ENCODE measurements around the gene TCF25.

The TCF25 gene

DNA sequence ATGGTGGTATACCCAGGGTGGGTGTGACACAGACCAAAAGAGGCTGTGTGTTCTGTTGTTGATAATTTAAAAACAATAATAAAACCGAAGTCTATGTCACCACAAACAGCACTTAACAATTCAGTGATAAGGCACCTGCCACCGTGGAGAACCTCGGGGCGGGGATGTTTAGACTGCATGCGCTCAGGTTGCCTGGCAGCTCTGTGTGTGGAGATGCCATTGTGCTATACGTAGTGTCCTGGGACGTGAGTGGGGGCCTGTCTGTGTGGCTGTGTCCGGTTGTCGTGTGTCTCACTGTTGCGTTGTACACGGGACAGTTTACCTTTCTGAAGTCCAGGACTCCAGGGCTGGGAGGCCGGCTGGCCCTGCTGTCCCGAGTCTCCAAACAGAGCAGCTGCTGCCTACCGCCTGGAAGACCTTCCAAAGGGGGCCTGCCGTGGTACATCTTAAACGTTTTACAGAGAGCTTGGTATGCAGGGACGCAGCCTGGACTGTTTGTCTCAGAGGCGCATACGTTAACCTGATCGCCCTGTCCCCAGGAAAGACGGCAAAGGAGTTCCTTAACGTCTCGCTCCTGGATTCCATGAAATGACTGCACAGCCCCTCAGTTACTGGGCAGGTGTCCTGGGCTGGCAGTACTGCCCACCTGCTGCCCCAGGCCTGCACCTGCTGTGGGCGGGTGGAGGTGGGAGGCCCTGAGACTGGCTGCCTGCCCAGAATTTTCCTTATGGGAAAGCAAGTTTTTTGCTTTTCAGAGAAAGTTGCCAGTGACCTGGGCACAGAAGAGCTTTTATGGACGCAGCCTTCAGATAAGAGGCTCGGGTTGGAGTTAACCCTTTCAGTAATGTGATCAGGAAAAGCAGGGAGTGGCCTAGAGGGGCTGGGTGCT lies 26.1 kb upstream of the TCF25 start:
- H3K9me2 ChIP-seq (replicated peaks; ENCODE audit: insufficient read depth, low read length) = no peaks in the 10 kb centered on the region
- H3K9me3 ChIP-seq (ENCODE audit: insufficient read depth, low read length) = no peaks in the 10 kb centered on the region
- no peak overlapping the region for H3K4me2 ChIP-seq (ENCODE audit: low read depth, low read length, poor library complexity, severe bottlenecking)
- no peaks in the 10 kb centered on the region for H3K36me3 ChIP-seq (ENCODE audit: low read length)
- no peaks in the 10 kb centered on the region for H4K20me1 ChIP-seq (ENCODE audit: low read depth, low read length)
- no peaks in the 10 kb centered on the region for H3K79me2 ChIP-seq (ENCODE audit: insufficient read depth, low read length)
- no peak overlapping the region for H3K9ac ChIP-seq (ENCODE audit: low read length)
- no peak overlapping the region for H3K4me3 ChIP-seq (ENCODE audit: insufficient read depth, low read length, poor library complexity, severe bottlenecking)
- TF ChIP-seq, protein P1, sequence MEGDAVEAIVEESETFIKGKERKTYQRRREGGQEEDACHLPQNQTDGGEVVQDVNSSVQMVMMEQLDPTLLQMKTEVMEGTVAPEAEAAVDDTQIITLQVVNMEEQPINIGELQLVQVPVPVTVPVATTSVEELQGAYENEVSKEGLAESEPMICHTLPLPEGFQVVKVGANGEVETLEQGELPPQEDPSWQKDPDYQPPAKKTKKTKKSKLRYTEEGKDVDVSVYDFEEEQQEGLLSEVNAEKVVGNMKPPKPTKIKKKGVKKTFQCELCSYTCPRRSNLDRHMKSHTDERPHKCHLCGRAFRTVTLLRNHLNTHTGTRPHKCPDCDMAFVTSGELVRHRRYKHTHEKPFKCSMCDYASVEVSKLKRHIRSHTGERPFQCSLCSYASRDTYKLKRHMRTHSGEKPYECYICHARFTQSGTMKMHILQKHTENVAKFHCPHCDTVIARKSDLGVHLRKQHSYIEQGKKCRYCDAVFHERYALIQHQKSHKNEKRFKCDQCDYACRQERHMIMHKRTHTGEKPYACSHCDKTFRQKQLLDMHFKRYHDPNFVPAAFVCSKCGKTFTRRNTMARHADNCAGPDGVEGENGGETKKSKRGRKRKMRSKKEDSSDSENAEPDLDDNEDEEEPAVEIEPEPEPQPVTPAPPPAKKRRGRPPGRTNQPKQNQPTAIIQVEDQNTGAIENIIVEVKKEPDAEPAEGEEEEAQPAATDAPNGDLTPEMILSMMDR (IDR thresholded peaks at IDR 0.05; ENCODE audit: insufficient read depth, low read length, poor library complexity, severe bottlenecking) = no peak
- TF ChIP-seq EZH2phosphoT487 (conservative IDR thresholded peaks at IDR 0.05; ENCODE audit: low read length) = no peak
- no peak overlapping the region for H3K27ac ChIP-seq (ENCODE audit: low read depth, low read length)
- no peaks in the 10 kb centered on the region for H3K27me3 ChIP-seq (ENCODE audit: low read length)
- no peak overlapping the region for H2AFZ ChIP-seq (ENCODE audit: low read depth, low read length, severe bottlenecking)
- H3F3A ChIP-seq (ENCODE audit: insufficient read depth) = peaks cover 23% of the 10 kb centered on the region

DNA sequence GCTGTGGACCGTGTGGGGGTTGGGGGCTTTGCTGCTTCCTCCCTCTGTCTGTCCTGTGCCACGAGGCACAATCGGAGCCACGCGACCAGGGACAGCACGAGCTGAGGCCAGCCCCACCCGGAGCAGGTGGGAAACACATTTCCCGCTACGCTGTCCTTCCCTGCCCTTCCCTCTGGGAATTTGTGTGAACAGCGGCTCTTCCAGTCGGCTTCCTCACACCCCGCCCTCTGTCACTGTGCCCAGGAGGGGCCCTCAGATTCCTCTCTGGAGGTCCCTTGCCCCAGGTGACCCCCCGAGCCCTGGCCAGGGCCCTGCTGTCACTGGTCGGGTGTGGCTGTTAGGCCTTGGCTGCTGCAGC lies 25.5 kb upstream of the TCF25 start:
- Histone ChIP-seq H3K9me2 (replicated peaks; ENCODE audit: insufficient read depth, low read length) (no peaks in the 10 kb centered on the region), H3K4me2 (ENCODE audit: low read depth, low read length, poor library complexity, severe bottlenecking) (no peak overlapping the region), H3K27me3 (ENCODE audit: low read length) (no peaks in the 10 kb centered on the region), H3K79me2 (ENCODE audit: insufficient read depth, low read length) (no peaks in the 10 kb centered on the region), H2AFZ (ENCODE audit: low read depth, low read length, severe bottlenecking) (no peak overlapping the region), H3K9ac (ENCODE audit: low read length) (no peak overlapping the region), H3K4me3 (ENCODE audit: insufficient read depth, low read length, poor library complexity, severe bottlenecking) (no peak overlapping the region), H3F3A (ENCODE audit: insufficient read depth) (peaks cover 23% of the 10 kb centered on the region), H3K36me3 (ENCODE audit: low read length) (no peaks in the 10 kb centered on the region), H4K20me1 (ENCODE audit: low read depth, low read length) (no peaks in the 10 kb centered on the region), H3K27ac (ENCODE audit: low read depth, low read length) (no peak overlapping the region), H3K9me3 (ENCODE audit: insufficient read depth, low read length) (no peaks in the 10 kb centered on the region)
- TF ChIP-seq, protein P1 (IDR thresholded peaks at IDR 0.05; ENCODE audit: insufficient read depth, low read length, poor library complexity, severe bottlenecking) = no peak
- no peak for TF ChIP-seq EZH2phosphoT487 (conservative IDR thresholded peaks at IDR 0.05; ENCODE audit: low read length)

DNA sequence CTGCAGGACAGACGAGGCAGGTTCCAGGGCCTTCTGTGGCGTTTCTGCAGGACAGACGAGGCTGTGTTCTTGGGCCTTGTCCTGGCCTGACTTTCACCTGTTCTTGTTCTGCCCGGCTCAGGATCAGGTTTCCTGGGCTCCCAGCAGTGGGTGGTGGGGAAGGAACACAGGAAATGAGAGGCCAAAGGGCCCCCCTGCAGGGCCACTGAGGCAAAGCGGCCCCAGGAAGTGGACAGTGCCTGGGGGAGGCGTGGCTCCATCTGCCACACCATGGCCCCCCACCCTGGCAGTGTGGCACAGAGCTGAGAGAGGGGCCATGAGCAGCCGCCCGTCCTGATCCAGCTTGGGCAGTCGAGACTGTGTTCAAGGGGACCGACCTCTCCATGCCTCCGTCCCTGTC lies 24.4 kb upstream of the TCF25 start:
- no peaks in the 10 kb centered on the region for H4K20me1 ChIP-seq (ENCODE audit: low read depth, low read length)
- no peak overlapping the region for H3K4me2 ChIP-seq (ENCODE audit: low read depth, low read length, poor library complexity, severe bottlenecking)

More for the DNA sequence above, 24.4 kb upstream of the TCF25 start:
- Histone ChIP-seq H3K36me3 (ENCODE audit: low read length) (no peaks in the 10 kb centered on the region), H2AFZ (ENCODE audit: low read depth, low read length, severe bottlenecking) (no peak overlapping the region), H3K27ac (ENCODE audit: low read depth, low read length) (no peak overlapping the region), H3K4me3 (ENCODE audit: insufficient read depth, low read length, poor library complexity, severe bottlenecking) (no peak overlapping the region), H3K9me3 (ENCODE audit: insufficient read depth, low read length) (no peaks in the 10 kb centered on the region), H3K9ac (ENCODE audit: low read length) (no peak overlapping the region), H3F3A (ENCODE audit: insufficient read depth) (peaks cover 20% of the 10 kb centered on the region), H3K79me2 (ENCODE audit: insufficient read depth, low read length) (no peaks in the 10 kb centered on the region), H3K9me2 (replicated peaks; ENCODE audit: insufficient read depth, low read length) (no peaks in the 10 kb centered on the region), H3K27me3 (ENCODE audit: low read length) (no peaks in the 10 kb centered on the region)
- no peak for TF ChIP-seq EZH2phosphoT487 (conservative IDR thresholded peaks at IDR 0.05; ENCODE audit: low read length)
- TF ChIP-seq, protein P1 (IDR thresholded peaks at IDR 0.05; ENCODE audit: insufficient read depth, low read length, poor library complexity, severe bottlenecking) = no peak

Measured in SU-DHL-6 (cell line).